Measurements from ENCODE around the gene SH3PXD2B.

DNA sequence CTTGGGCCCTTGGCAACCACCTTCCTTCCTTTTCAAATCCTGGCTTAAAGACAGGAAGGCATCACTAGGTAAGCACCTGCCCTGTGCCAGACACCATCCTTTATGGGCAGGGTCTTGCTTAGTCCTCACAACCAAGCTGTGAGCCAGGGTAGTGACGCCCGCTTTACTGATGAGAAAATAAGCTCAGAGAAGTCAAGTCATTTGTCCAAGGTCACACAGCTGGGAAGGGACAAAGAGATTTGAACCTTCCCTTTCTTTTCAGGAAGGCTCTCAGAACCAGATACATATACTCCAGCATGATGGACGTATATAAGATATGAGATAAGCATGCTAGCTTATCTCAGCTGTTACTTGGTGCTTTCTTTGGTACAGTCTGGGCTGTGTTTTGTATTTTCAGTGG is 76.9 kb downstream of the SH3PXD2B start:
- TF ChIP-seq, protein P1, sequence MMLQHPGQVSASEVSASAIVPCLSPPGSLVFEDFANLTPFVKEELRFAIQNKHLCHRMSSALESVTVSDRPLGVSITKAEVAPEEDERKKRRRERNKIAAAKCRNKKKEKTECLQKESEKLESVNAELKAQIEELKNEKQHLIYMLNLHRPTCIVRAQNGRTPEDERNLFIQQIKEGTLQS (CRISPR knock-in tag; conservative IDR thresholded peaks at IDR 0.05): no peak
- TF ChIP-seq RELA (CRISPR knock-in tag; IDR thresholded peaks at IDR 0.05; ENCODE audit: borderline replicate concordance): no peak
- TF ChIP-seq, protein P2, sequence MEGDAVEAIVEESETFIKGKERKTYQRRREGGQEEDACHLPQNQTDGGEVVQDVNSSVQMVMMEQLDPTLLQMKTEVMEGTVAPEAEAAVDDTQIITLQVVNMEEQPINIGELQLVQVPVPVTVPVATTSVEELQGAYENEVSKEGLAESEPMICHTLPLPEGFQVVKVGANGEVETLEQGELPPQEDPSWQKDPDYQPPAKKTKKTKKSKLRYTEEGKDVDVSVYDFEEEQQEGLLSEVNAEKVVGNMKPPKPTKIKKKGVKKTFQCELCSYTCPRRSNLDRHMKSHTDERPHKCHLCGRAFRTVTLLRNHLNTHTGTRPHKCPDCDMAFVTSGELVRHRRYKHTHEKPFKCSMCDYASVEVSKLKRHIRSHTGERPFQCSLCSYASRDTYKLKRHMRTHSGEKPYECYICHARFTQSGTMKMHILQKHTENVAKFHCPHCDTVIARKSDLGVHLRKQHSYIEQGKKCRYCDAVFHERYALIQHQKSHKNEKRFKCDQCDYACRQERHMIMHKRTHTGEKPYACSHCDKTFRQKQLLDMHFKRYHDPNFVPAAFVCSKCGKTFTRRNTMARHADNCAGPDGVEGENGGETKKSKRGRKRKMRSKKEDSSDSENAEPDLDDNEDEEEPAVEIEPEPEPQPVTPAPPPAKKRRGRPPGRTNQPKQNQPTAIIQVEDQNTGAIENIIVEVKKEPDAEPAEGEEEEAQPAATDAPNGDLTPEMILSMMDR (IDR thresholded peaks at IDR 0.05): no peak
- TF ChIP-seq, protein P3, sequence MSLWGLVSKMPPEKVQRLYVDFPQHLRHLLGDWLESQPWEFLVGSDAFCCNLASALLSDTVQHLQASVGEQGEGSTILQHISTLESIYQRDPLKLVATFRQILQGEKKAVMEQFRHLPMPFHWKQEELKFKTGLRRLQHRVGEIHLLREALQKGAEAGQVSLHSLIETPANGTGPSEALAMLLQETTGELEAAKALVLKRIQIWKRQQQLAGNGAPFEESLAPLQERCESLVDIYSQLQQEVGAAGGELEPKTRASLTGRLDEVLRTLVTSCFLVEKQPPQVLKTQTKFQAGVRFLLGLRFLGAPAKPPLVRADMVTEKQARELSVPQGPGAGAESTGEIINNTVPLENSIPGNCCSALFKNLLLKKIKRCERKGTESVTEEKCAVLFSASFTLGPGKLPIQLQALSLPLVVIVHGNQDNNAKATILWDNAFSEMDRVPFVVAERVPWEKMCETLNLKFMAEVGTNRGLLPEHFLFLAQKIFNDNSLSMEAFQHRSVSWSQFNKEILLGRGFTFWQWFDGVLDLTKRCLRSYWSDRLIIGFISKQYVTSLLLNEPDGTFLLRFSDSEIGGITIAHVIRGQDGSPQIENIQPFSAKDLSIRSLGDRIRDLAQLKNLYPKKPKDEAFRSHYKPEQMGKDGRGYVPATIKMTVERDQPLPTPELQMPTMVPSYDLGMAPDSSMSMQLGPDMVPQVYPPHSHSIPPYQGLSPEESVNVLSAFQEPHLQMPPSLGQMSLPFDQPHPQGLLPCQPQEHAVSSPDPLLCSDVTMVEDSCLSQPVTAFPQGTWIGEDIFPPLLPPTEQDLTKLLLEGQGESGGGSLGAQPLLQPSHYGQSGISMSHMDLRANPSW (CRISPR knock-in tag; conservative IDR thresholded peaks at IDR 0.05; ENCODE audit: low read depth): no peak
- no peak for TF ChIP-seq HMGA2 (CRISPR knock-in tag; IDR thresholded peaks at IDR 0.05)
- no peak for TF ChIP-seq CREB1 (CRISPR knock-in tag; IDR thresholded peaks at IDR 0.05)
- TF ChIP-seq, protein P4, sequence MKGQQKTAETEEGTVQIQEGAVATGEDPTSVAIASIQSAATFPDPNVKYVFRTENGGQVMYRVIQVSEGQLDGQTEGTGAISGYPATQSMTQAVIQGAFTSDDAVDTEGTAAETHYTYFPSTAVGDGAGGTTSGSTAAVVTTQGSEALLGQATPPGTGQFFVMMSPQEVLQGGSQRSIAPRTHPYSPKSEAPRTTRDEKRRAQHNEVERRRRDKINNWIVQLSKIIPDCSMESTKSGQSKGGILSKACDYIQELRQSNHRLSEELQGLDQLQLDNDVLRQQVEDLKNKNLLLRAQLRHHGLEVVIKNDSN (CRISPR knock-in tag; IDR thresholded peaks at IDR 0.05): no peak
